A549 (cell line): ENCODE results near the gene OCSTAMP. TPM values are rescaled to one million over a fixed set of nuclear protein-coding genes. Genes with fewer than 3 reads are reported as not detected.

Experiments used
- ATAC-seq, 2 experiments: fragments of 200-7000 bp in 1 of 2; fragments of >200 bp in 1 of 2; cut with Nextera tagmentation in 1 of 2; cut with Tn5 transposase in 1 of 2; 3 replicates each; pipeline versions ENCODE4 v1.8.0 to v1.9.1; 2018 to 2020; ENCODE audit warnings: mild to moderate bottlenecking in 1 of 2, moderate library complexity in 1 of 2
- CTCF ChIA-PET: fragments of 300-600 bp; sonication (Branson Sonifier 250); formaldehyde crosslinking; extraction: SDS; loops from one replicate; lab custom pipeline; 2021; ENCODE audit warnings: antibody characterized with exemption, inconsistent platforms; lab: Yijun Ruan, JAX
- POLR2A ChIA-PET: fragments of 350-600 bp; formaldehyde crosslinking; extraction: SDS; loops from one replicate; lab custom pipeline; 2021; ENCODE audit warnings: antibody characterized with exemption, inconsistent platforms; lab: Yijun Ruan, JAX
- DNase-seq, 2 experiments: peaks; one replicate each; pipeline versions ENCODE4 v3.0.0 to v3.0.0-alpha.2; 2011 to 2016; ENCODE audit warnings: low read depth in 1 of 2, low spot score in 1 of 2
- FAIRE-seq: peaks from 2 replicates; lab custom pipeline; 2011; peaks lifted over from hg19 to GRCh38; lab: Jason Lieb, UNC
- H3K27ac ChIP-seq, 2 experiments: fragments of >200 bp; sonication (Bioruptor Twin); formaldehyde crosslinking; 3 replicates each; pipeline ENCODE4 v1.5.1; 2016 to 2017
- H3K4me1 ChIP-seq: fragments of >200 bp; sonication (Bioruptor Twin); formaldehyde crosslinking; 3 replicates; pipeline ENCODE4 v1.6.1; 2016
- H3K4me2 ChIP-seq: fragments of >200 bp; sonication (Bioruptor Twin); formaldehyde crosslinking; 3 replicates; pipeline ENCODE4 v1.6.1; 2016
- H3K4me3 ChIP-seq: fragments of >200 bp; sonication (Bioruptor Twin); formaldehyde crosslinking; 3 replicates; pipeline ENCODE4 v1.5.1; 2016
- H3K9me3 ChIP-seq: fragments of >200 bp; sonication (Bioruptor Twin); formaldehyde crosslinking; 3 replicates; pipeline ENCODE4 v1.6.1; 2016
- ATOH8 ChIP-seq: fragments of 250-450 bp; sonication (Bioruptor Pico); IDR thresholded peaks from 2 replicates; pipeline ENCODE4 v1.5.0; 2020; ENCODE audit warnings: low read depth, mild to moderate bottlenecking, moderate library complexity
- CHD2 ChIP-seq: fragments of 150-350 bp; IDR thresholded peaks from 2 replicates; pipeline ENCODE4 v1.6.1; 2014; ENCODE audit warnings: low read length; ENCODE audit not compliant: partially characterized antibody
- CHD4 ChIP-seq: fragments of 200-600 bp; sonication (generic); IDR thresholded peaks from 2 replicates; pipeline ENCODE4 v1.6.1; 2016; ENCODE audit warnings: antibody characterized with exemption, mild to moderate bottlenecking, borderline replicate concordance
- E2F6 ChIP-seq: IDR thresholded peaks from 2 replicates; pipeline ENCODE4 v1.6.1; 2012; ENCODE audit warnings: low read depth, borderline replicate concordance
- EHF ChIP-seq: fragments of 250-450 bp; sonication (Bioruptor Pico); IDR thresholded peaks from 2 replicates; pipeline ENCODE4 v1.5.0; 2020; ENCODE audit warnings: mild to moderate bottlenecking
- EHMT2 ChIP-seq: fragments of 200-600 bp; sonication (generic); IDR thresholded peaks from 2 replicates; pipeline ENCODE4 v1.6.1; 2016; ENCODE audit warnings: antibody characterized with exemption, low read depth, mild to moderate bottlenecking, moderate library complexity
- ELK1 ChIP-seq: fragments of 150-350 bp; IDR thresholded peaks from 2 replicates; pipeline ENCODE4 v1.6.1; 2014; ENCODE audit warnings: low read depth, mild to moderate bottlenecking, low read length
- HMGXB4 ChIP-seq: fragments of 250-450 bp; sonication (Bioruptor Pico); IDR thresholded peaks from 2 replicates; pipeline ENCODE4 v1.5.0; 2021; ENCODE audit warnings: mild to moderate bottlenecking, moderate library complexity, borderline replicate concordance
- JUNB ChIP-seq: fragments of >200 bp; sonication (Bioruptor Twin); formaldehyde crosslinking; IDR thresholded peaks from 2 replicates; pipeline ENCODE4 v1.6.1; 2016
- KDM1A ChIP-seq: fragments of 200-600 bp; sonication (generic); IDR thresholded peaks from 2 replicates; pipeline ENCODE4 v1.6.1; 2016; ENCODE audit warnings: low read depth, mild to moderate bottlenecking
- PBX3 ChIP-seq: IDR thresholded peaks from 2 replicates; pipeline ENCODE4 v1.6.1; 2012
- POLR2A ChIP-seq: IDR thresholded peaks from 2 replicates; pipeline ENCODE4 v1.6.1; 2012; ENCODE audit warnings: mild to moderate bottlenecking, low read length
- POLR2AphosphoS2 ChIP-seq: conservative IDR thresholded peaks from 2 replicates; pipeline ENCODE4 v1.6.1; 2012; ENCODE audit warnings: low read length, improper control_type of control experiment, inconsistent platforms
- REST ChIP-seq: fragments of 200-600 bp; sonication (generic); IDR thresholded peaks from 2 replicates; pipeline ENCODE4 v1.6.1; 2016; ENCODE audit warnings: antibody characterized with exemption, mild to moderate bottlenecking, moderate library complexity
- TFCP2L1 ChIP-seq: fragments of 250-450 bp; sonication (Bioruptor Pico); IDR thresholded peaks from 2 replicates; pipeline ENCODE4 v1.5.0; 2021; ENCODE audit warnings: mild to moderate bottlenecking
- TP53 ChIP-seq: fragments of 250-450 bp; sonication (Bioruptor Pico); IDR thresholded peaks from 2 replicates; pipeline ENCODE4 v1.5.0; 2021; ENCODE audit warnings: mild to moderate bottlenecking, moderate library complexity
- USF2 ChIP-seq: fragments of 450-650 bp; IDR thresholded peaks from 2 replicates; pipeline ENCODE4 v1.6.1; 2014; ENCODE audit warnings: antibody characterized with exemption
- ZFP36 ChIP-seq: fragments of 450-650 bp; IDR thresholded peaks from 2 replicates; pipeline ENCODE4 v1.6.1; 2014; ENCODE audit warnings: borderline replicate concordance; ENCODE audit not compliant: partially characterized antibody
- ZSCAN20 ChIP-seq: fragments of 250-450 bp; sonication (Bioruptor Pico); IDR thresholded peaks from 2 replicates; pipeline ENCODE4 v1.8.0; 2022; ENCODE audit warnings: mild to moderate bottlenecking, moderate library complexity
- WGBS: methylation state at CpG from one replicate; pipeline ENCODE4 v1.1.6; 2017; ENCODE audit errors: missing lambda C conversion rate; 5-methylcytosine and 5-hydroxymethylcytosine counted together
- polyA plus RNA-seq, 4 experiments: library from polyadenylated mRNA; depleted of rRNA in 3 of 4; stranded (reverse); fragments of >200 nt; fragmentation: RNase III in 1 of 4; extraction: RNeasy Plus Mini Kit Qiagen cat#74134 plus additional on column Dnase treatment in 1 of 4; gene quantifications; 2 replicates in 3 of 4; 3 replicates in 1 of 4; pipeline ENCODE4 v1.2.3, GENCODE V29; 2011 to 2017

OCSTAMP gene
- polyA plus RNA-seq, 2 of the 4 experiments (the other 2 are of a cell fraction) = not detected

- TF ChIP-seq HMGXB4 (CRISPR knock-in tag) (no peak), TFCP2L1 (CRISPR knock-in tag) (no peak), KDM1A (no peak), PBX3 (no peak)
- TF ChIP-seq, all 56 proteins: peak for 0
These were observed 36.3 kb upstream of the OCSTAMP start (continued) for GRCh38 chr20:46586724-46587123.

- CTCF ChIA-PET = no interaction called here
- H3K9me3 ChIP-seq = no peaks in the 10 kb centered on the region
- DNase-seq (no peak), FAIRE-seq (no peak), ATAC-seq (no peak)
- no peaks in the 10 kb centered on the region for H3K4me1 ChIP-seq
- 1% methylated on average over 2 of the region's 2 CpGs for WGBS
- no peak overlapping the region for H3K4me3 ChIP-seq
- no peak overlapping the region for H3K4me2 ChIP-seq
- TF ChIP-seq PBX3 (no peak), ZFP36 (no peak), ELK1 (no peak), EHMT2 (no peak), POLR2AphosphoS2 (no peak), E2F6 (no peak), CHD2 (no peak), EHF (CRISPR knock-in tag) (no peak), ZSCAN20 (CRISPR knock-in tag) (no peak)
- POLR2A ChIA-PET = no interaction called here
- H3K27ac ChIP-seq = no peak overlapping the region
These were observed 34.1 kb upstream of the OCSTAMP start for GRCh38 chr20:46584508-46584907.

GRCh38 chr20:46583411-46584214 is 33.2 kb upstream of the OCSTAMP start:
- ATAC-seq (no peak), FAIRE-seq (no peak), DNase-seq (no peak)
- no peak overlapping the region for H3K27ac ChIP-seq
- CTCF ChIA-PET = interaction anchor here (2.0 kb wide), 1 partner anchor 10 kb away, joined by 5 read pairs; no protein-coding TSS in a partner anchor
- no peaks in the 10 kb centered on the region for H3K4me1 ChIP-seq
- 37% methylated on average over 17 of the region's 17 CpGs for WGBS
- no peak for TF ChIP-seq JUNB
- TF ChIP-seq TP53 (CRISPR knock-in tag) = no peak
- no peak for TF ChIP-seq ZSCAN20 (CRISPR knock-in tag)
- no peak for TF ChIP-seq REST
- TF ChIP-seq ATOH8 (CRISPR knock-in tag) = no peak
- TF ChIP-seq USF2 = peak; percentile 21; the same call in 1 of the 2 replicates
- TF ChIP-seq CHD4 = no peak
- TF ChIP-seq POLR2A = no peak
- H3K4me2 ChIP-seq = no peak overlapping the region
- POLR2A ChIA-PET = no interaction called here
- no peak overlapping the region for H3K4me3 ChIP-seq
- H3K9me3 ChIP-seq = no peaks in the 10 kb centered on the region
